Measurements from ENCODE around the gene OR10A6.

Gene OR10A6

DNA sequence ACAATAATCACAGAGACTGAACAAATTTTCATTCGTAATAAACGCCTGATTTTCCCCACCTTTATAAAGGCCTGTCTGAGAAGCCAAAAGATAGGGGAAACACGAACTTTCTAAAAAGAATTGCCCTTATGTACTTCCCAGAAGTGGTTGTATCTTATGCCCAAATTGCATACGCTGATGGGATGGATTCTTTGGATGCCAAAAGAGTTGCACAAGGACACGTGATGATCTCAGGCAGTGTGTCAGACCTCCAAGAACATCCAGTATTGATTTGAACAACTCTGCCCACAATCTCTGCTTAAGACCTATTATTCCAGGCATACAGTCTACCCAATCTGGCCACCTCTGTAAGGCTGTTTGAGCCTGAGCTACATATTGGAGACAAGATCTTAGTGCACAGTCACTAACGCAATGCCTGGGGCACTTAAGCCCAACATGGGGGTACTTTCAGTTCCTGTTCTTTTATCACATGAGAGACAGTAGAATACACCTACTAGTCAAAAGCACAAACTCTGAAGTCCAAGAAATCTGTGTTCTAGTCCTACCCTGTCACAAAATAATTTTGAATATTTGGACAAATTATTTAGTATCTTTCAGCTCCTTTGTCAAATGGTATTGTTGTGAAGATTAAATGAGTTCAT lies 38.9 kb downstream of the OR10A6 start:
- Histone ChIP-seq H3K27me3 (ENCODE audit: control insufficient read depth, insufficient read depth, low read length) (no peaks in the 10 kb centered on the region), H3K27ac (ENCODE audit: low read depth, low read length) (no peak overlapping the region), H3K4me3 (ENCODE audit: low read length) (no peak overlapping the region), H3K36me3 (ENCODE audit: control insufficient read depth, insufficient read depth, low read length) (no peaks in the 10 kb centered on the region), H3K4me1 (ENCODE audit: control insufficient read depth, insufficient read depth, low read length) (no peaks in the 10 kb centered on the region), H3K9ac (ENCODE audit: low read length) (no peak overlapping the region)

DNA sequence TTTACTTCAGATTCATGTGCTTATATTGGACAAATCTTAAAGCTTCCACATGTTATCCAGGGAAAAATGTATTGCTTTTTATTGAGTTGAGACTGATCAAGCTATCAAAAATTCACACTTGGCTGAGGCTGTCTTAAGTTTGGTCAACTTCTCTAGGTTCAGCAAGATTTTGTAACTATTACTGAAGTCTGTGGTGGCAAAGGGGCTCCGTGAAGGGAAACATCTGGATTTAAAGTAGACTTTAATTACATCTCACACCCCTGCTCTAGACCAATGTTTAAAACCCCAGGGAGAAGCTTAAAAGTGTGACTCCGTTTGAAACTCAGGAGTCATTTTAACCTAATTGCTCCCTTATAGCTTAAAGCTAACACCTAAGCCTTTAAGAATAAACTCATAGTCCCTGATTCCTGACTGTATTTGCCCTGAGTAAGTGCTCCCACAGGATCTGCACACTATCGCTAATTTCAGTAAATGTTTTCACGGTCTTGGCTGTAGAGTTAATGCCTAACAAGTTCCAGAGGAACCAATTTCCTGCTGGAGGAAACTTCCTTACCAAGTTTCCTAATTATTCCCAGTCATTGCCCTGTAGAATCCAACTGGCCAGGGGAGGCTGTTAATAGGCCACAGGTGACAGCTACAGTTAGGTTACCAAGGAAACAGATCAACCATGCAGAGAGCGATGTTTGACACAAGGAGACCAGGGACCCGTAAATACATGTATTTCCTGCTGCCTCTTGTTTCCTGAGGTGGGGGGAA lies 40.5 kb downstream of the OR10A6 start:
- H3K4me1 ChIP-seq (ENCODE audit: control insufficient read depth, insufficient read depth, low read length) = no peaks in the 10 kb centered on the region
- H3K27ac ChIP-seq (ENCODE audit: low read depth, low read length) = no peak overlapping the region
- H3K9ac ChIP-seq (ENCODE audit: low read length) = no peak overlapping the region

DNA sequence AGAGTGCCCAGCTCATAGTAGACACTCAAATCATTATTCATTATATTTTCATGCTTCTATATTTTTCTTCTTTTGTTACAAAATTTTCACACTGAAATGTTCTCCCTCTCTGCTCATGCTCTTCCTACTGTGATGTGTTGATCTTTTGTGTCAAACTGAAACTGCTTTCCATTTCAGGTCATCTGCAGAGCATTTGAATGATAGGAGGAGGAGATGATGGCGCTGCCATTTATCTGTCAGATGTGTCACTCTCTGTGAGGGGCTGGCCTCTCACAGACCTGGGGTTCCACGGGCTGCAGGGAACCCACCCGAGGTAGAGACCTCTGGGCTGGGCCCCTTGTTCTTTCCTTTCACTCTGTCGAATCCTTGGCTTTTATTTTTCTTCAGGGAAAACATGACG lies 41.1 kb downstream of the OR10A6 start:
- no peak overlapping the region for H3K27ac ChIP-seq (ENCODE audit: low read depth, low read length)
- H3K36me3 ChIP-seq (ENCODE audit: control insufficient read depth, insufficient read depth, low read length) = no peaks in the 10 kb centered on the region
- no peaks in the 10 kb centered on the region for H3K4me1 ChIP-seq (ENCODE audit: control insufficient read depth, insufficient read depth, low read length)
- H3K27me3 ChIP-seq (ENCODE audit: control insufficient read depth, insufficient read depth, low read length) = no peaks in the 10 kb centered on the region
- no peak overlapping the region for H3K9ac ChIP-seq (ENCODE audit: low read length)
- H3K4me3 ChIP-seq (ENCODE audit: low read length) = no peak overlapping the region

More for the DNA sequence above, 40.5 kb downstream of the OR10A6 start:
- H3K4me3 ChIP-seq (ENCODE audit: low read length) = no peak overlapping the region
- H3K27me3 ChIP-seq (ENCODE audit: control insufficient read depth, insufficient read depth, low read length) = no peaks in the 10 kb centered on the region
- H3K36me3 ChIP-seq (ENCODE audit: control insufficient read depth, insufficient read depth, low read length) = no peaks in the 10 kb centered on the region

DNA sequence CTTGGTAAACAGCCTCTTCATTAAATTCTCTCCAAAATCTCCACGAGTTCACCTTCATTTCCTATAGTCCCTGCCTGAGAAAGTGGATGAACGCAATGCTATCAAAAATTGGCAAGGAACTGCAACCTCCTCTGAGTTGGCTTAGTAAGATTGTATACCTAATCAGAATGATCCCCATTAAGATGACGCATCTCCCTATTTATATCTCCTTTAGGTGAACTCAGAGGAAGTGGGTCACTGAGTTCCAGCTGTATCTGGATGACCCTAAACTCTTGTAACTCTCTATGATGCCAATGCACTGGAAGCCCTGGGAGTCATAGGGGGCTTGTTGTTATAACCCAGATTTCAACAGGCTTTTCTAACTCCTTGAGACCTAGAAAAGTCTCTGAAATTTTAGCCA lies 48.2 kb downstream of the OR10A6 start:
- no peaks in the 10 kb centered on the region for H3K36me3 ChIP-seq (ENCODE audit: control insufficient read depth, insufficient read depth, low read length)
- H3K4me1 ChIP-seq (ENCODE audit: control insufficient read depth, insufficient read depth, low read length) = no peaks in the 10 kb centered on the region
- H3K27me3 ChIP-seq (ENCODE audit: control insufficient read depth, insufficient read depth, low read length) = no peaks in the 10 kb centered on the region
- H3K9ac ChIP-seq (ENCODE audit: low read length) = no peak overlapping the region
- H3K27ac ChIP-seq (ENCODE audit: low read depth, low read length) = no peak overlapping the region
- H3K4me3 ChIP-seq (ENCODE audit: low read length) = no peak overlapping the region

Measured in rectal smooth muscle tissue (tissue), 1 donor.